ENCODE data around the gene RGPD5. TPM values are rescaled to one million over a fixed set of nuclear protein-coding genes. Genes with fewer than 3 reads are reported as not detected.
"Not testable (repeated sequence)": the region's sequence is repeated elsewhere in the genome, so short reads cannot be mapped to it uniquely, and the experiment has no call there.

RGPD5 gene
- polyA plus RNA-seq, 1 donor: 22.4 TPM

DNA sequence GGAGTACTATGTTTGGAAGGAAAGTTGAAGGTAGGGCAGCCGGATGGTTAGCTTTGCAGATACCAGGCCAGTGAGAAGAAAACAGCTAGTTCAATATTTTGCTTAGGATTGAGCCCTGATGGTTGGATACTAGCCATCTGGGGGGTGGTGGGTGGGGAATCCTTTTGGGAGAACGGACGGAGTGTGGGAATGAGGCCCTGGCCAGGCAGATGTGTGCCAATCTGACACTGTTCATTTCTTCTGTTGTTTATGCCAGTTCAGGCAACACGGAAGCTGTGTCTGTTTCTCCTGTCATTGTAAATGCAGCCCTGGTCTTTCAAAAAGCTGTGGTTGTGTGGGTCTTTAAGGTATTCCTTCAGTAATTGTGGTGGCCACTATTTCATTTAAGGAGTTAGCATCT is 96.9 kb downstream of the RGPD5 start:
- H3K36me3 ChIP-seq (ENCODE audit: control insufficient read depth, insufficient read depth, low read length); H3K4me1 ChIP-seq (ENCODE audit: control insufficient read depth, insufficient read depth, low read length); H3K27me3 ChIP-seq (ENCODE audit: control insufficient read depth, insufficient read depth, low read length); H3K4me3 ChIP-seq (ENCODE audit: low read length); DNase-seq; H3K27ac ChIP-seq (ENCODE audit: low read length); H3K9me3 ChIP-seq (ENCODE audit: control insufficient read depth, low read depth, low read length): not testable (repeated sequence)
- no CpG with 5 or more reads among the region's 4 CpGs for WGBS (ENCODE audit: insufficient coverage, low lambda C conversion rate)

GRCh38 chr2:109893736-109894135 is 99.6 kb downstream of the RGPD5 start:
- WGBS (ENCODE audit: insufficient coverage, low lambda C conversion rate): no CpG with 5 or more reads among the region's 7 CpGs
- not testable (repeated sequence) for H3K36me3 ChIP-seq (ENCODE audit: control insufficient read depth, insufficient read depth, low read length); H3K9me3 ChIP-seq (ENCODE audit: control insufficient read depth, low read depth, low read length); H3K4me1 ChIP-seq (ENCODE audit: control insufficient read depth, insufficient read depth, low read length); DNase-seq; H3K27me3 ChIP-seq (ENCODE audit: control insufficient read depth, insufficient read depth, low read length); H3K27ac ChIP-seq (ENCODE audit: low read length); H3K4me3 ChIP-seq (ENCODE audit: low read length)

DNA sequence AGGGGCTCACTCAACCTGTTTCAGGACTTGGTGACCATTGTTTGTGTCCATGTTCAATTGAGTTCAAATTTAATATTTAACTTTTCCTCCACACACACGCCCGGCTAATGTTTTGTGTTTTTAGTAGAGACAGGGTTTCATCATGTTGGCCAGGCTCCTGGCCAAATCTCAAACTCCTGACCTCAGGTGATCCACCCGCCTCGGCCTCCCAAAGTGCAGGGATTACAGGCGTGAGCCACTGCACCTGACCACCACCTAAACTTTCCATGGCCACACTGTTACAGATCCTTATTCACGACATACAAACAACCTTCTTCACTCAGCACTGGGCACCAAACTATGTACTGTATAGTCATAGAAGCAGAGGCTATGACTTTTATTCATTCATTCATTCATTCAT is 100.0 kb downstream of the RGPD5 start:
- H3K4me3 ChIP-seq (ENCODE audit: low read length); H3K27ac ChIP-seq (ENCODE audit: low read length); H3K4me1 ChIP-seq (ENCODE audit: control insufficient read depth, insufficient read depth, low read length); DNase-seq; H3K27me3 ChIP-seq (ENCODE audit: control insufficient read depth, insufficient read depth, low read length); H3K9me3 ChIP-seq (ENCODE audit: control insufficient read depth, low read depth, low read length); H3K36me3 ChIP-seq (ENCODE audit: control insufficient read depth, insufficient read depth, low read length): not testable (repeated sequence)
- no CpG with 5 or more reads among the region's 6 CpGs for WGBS (ENCODE audit: insufficient coverage, low lambda C conversion rate)

DNA sequence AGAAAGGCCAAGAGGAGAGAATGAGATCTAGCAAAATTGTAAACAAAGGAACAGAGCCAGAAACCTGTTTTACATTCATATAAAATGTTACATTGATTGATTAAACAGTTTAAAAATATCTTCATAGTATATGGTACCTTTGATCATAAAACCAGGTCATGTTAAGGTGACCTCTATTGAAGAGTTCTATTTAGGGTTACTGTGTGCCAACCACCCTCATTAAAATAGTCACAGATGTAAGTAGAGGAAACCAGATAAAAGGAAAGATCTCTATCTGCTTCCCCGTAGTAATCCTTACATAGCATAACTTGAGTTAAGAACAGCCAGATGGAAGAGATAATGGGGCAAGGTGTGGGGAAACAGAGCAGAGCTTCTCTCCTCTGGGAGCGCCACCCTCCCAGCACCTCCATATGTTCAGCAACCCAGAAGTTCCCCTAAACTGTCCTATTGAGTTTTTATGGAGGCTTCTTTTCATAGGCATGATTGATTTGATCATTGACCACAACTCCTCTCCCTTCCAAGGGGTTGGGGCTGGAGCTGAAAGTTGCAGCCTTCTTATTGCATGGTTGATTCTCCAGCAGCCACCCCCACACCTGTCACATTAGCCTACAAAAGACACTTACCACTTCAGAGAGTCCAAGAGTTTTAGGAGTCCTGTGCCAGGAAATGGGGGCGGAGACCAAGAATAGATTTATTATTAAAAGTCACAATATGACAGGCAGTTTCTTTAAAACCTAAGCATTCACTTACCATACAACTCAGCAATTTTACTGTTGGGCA is 101.2 kb downstream of the RGPD5 start:
- H3K27ac ChIP-seq (ENCODE audit: low read length); DNase-seq; H3K4me3 ChIP-seq (ENCODE audit: low read length); H3K4me1 ChIP-seq (ENCODE audit: control insufficient read depth, insufficient read depth, low read length); H3K36me3 ChIP-seq (ENCODE audit: control insufficient read depth, insufficient read depth, low read length); H3K9me3 ChIP-seq (ENCODE audit: control insufficient read depth, low read depth, low read length); H3K27me3 ChIP-seq (ENCODE audit: control insufficient read depth, insufficient read depth, low read length): not testable (repeated sequence)
- no CpG with 5 or more reads among the region's 3 CpGs for WGBS (ENCODE audit: insufficient coverage, low lambda C conversion rate)

DNA sequence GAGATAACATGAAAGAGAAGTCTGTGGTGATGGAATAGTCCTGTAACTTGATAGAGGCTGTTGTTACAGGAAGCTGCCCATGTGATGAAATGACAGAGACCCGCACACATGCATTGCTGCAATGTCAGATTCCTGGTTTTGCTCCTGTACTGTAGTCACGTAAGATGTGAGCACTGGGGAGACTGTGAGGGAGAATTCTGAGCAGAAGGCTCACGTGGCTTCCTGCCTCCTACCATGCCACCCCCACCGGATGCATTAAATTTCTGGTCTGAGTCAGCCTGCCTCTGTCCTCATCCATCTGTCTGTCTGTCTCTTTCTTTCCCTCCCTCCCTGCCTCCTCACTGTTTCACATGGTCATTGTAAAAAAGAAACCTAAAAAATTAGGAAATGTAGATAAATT is 102.1 kb downstream of the RGPD5 start:
- WGBS (ENCODE audit: insufficient coverage, low lambda C conversion rate): no CpG with 5 or more reads among the region's 4 CpGs
- H3K36me3 ChIP-seq (ENCODE audit: control insufficient read depth, insufficient read depth, low read length); H3K27me3 ChIP-seq (ENCODE audit: control insufficient read depth, insufficient read depth, low read length); H3K4me1 ChIP-seq (ENCODE audit: control insufficient read depth, insufficient read depth, low read length); H3K9me3 ChIP-seq (ENCODE audit: control insufficient read depth, low read depth, low read length); DNase-seq; H3K27ac ChIP-seq (ENCODE audit: low read length); H3K4me3 ChIP-seq (ENCODE audit: low read length): not testable (repeated sequence)

- not testable (repeated sequence) for DNase-seq; H3K4me1 ChIP-seq (ENCODE audit: control insufficient read depth, insufficient read depth, low read length); H3K36me3 ChIP-seq (ENCODE audit: control insufficient read depth, insufficient read depth, low read length); H3K9me3 ChIP-seq (ENCODE audit: control insufficient read depth, low read depth, low read length); H3K4me3 ChIP-seq (ENCODE audit: low read length); H3K27me3 ChIP-seq (ENCODE audit: control insufficient read depth, insufficient read depth, low read length); H3K27ac ChIP-seq (ENCODE audit: low read length)
- no CpG with 5 or more reads among the region's 8 CpGs for WGBS (ENCODE audit: insufficient coverage, low lambda C conversion rate)
Measured at GRCh38 chr2:109897769-109898461, 103.8 kb downstream of the RGPD5 start.

DNA sequence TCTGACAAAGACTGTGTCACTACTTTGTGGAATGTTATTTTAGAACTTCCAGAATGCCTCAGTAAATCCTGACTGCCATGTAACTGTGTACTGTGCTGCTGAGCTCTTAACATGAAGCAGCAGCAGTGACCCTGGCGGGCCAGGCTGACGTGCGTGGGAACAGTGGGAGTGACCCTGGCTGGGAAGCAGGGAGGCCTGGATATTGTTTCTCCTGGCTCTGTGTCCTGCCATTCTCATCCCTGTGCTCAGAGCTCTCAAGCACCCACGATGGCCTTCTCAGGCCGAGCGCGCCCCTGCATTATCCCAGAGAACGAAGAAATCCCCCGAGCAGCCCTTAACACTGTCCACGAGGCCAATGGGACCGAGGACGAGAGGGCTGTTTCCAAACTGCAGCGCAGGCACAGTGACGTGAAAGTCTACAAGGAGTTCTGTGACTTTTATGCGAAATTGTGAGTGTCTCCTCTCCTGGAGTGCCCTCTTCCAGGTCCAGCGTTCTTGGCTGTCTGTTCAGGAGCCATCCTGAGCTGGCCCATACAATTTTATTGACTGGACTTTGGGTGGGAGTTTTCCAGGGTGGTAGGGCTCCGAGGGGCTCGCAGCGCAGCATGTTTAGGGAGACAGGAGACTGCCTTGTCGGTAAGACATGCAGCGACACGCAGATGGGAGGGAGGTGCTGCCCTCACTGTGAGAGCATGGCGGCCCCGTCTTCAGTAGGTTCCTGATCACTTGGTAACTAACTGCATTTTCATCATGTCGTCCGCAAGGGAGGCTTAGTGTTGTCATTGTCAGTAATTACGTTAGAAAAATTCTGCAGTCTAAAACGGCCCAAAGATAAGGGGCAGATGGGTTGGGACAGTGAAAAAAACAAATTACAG is 104.6 kb downstream of the RGPD5 start, which contains the start of gene LIMS3:
TSS of gene LIMS3 (plus strand) at position 227 of the 875 bp plus-strand sequence. CDS start at position 268, 41 bp downstream.
- not testable (repeated sequence) for H3K4me1 ChIP-seq (ENCODE audit: control insufficient read depth, insufficient read depth, low read length); H3K36me3 ChIP-seq (ENCODE audit: control insufficient read depth, insufficient read depth, low read length); H3K9me3 ChIP-seq (ENCODE audit: control insufficient read depth, low read depth, low read length); H3K4me3 ChIP-seq (ENCODE audit: low read length); H3K27ac ChIP-seq (ENCODE audit: low read length); DNase-seq; H3K27me3 ChIP-seq (ENCODE audit: control insufficient read depth, insufficient read depth, low read length)
- WGBS (ENCODE audit: insufficient coverage, low lambda C conversion rate): no CpG with 5 or more reads among the region's 28 CpGs

GRCh38 chr2:109905796-109906195 is 111.7 kb downstream of the RGPD5 start:
- H3K36me3 ChIP-seq (ENCODE audit: control insufficient read depth, insufficient read depth, low read length); H3K4me1 ChIP-seq (ENCODE audit: control insufficient read depth, insufficient read depth, low read length); H3K27ac ChIP-seq (ENCODE audit: low read length); DNase-seq; H3K4me3 ChIP-seq (ENCODE audit: low read length); H3K27me3 ChIP-seq (ENCODE audit: control insufficient read depth, insufficient read depth, low read length); H3K9me3 ChIP-seq (ENCODE audit: control insufficient read depth, low read depth, low read length): not testable (repeated sequence)
- WGBS (ENCODE audit: insufficient coverage, low lambda C conversion rate): no CpG with 5 or more reads among the region's 8 CpGs
